Activated CD4-positive, alpha-beta T cell treated with anti-CD3 and anti-CD28 coated beads, Interleukin-2, amount 50 U/mL, for 16 hours (primary cell): ENCODE results near the gene UVRAG.
"Not testable (repeated sequence)": the region's sequence is repeated elsewhere in the genome, so short reads cannot be mapped to it uniquely, and the experiment has no call there.

Experiments
- DNase-seq: peaks from one replicate; pipeline ENCODE4 v3.0.0-alpha.2; 2020

Gene UVRAG

GRCh38 chr11:76035020-76035419 lies 220.0 kb downstream of the UVRAG start:
- no peak for DNase-seq

- DNase-seq, result no peak
These were observed 223.6 kb downstream of the UVRAG start for GRCh38 chr11:76038608-76039007.

DNA sequence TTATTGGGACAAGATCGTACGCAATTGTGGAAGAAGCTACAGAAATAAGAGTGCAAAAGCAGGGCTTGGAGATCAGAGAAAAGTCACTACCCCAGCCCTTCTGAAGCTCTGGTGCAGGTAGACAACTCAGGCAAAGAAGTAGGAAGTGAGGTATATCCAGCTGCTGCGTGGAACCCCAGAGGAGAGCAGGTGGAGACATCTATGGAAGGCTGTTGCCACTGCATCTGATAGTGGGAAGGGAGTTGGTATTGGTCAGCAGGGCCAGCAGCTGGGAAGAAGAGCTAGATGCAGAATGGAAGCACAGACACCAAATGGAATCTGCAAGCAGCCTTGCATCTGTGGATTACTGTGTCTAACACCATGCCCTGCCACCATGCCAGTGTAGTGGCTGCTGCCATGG lies 226.2 kb downstream of the UVRAG start:
- no peak for DNase-seq

GRCh38 chr11:76044750-76045320 lies 229.8 kb downstream of the UVRAG start:
- DNase-seq, result no peak

GRCh38 chr11:76047231-76047630 lies 232.2 kb downstream of the UVRAG start:
- DNase-seq, result no peak

GRCh38 chr11:76047766-76048165 lies 232.8 kb downstream of the UVRAG start:
- no peak for DNase-seq

DNA sequence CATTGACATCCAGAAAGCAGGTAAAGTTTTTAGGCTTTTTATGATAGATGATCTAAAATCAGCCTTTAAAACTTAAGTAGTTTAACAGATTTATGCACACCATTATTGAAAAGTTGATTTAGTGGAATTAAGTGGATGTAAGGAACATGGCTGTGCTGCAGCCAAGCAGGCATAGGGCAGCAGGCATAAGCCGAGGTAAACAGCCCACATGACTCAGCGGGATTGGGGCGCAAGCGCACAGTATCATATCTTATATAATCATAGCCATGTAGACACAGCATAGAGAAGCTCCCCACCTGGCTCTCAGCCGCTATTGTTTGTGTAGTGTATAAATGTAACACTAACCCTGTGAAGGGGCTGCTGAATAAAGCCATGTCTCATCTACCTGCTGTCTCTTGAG lies 233.8 kb downstream of the UVRAG start:
- DNase-seq, result no peak

- no peak for DNase-seq
These were observed 234.5 kb downstream of the UVRAG start for GRCh38 chr11:76049511-76049910.

DNA sequence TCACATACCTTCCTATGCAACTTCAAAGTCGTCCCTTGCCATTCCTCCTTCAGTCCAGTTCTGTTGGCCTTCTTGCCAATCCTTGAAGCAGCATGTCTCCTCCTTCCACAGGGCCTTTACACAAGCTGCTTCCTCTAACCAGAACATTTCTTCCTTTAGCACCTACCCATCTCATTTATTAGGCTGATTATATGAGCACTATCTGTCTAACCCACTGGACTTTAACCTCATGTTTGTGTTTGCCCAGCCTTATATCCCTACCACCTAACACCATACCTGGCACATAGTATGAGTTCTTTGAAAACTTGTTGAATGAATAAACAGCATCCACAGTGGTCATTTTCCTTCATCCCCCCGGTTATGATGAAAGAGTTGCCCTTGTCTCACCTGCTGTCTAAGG lies 236.9 kb downstream of the UVRAG start:
- no peak for DNase-seq

GRCh38 chr11:76054330-76054729 lies 239.3 kb downstream of the UVRAG start:
- no peak for DNase-seq

- DNase-seq, result no peak
These were observed 241.9 kb downstream of the UVRAG start for GRCh38 chr11:76056876-76057275.

DNA sequence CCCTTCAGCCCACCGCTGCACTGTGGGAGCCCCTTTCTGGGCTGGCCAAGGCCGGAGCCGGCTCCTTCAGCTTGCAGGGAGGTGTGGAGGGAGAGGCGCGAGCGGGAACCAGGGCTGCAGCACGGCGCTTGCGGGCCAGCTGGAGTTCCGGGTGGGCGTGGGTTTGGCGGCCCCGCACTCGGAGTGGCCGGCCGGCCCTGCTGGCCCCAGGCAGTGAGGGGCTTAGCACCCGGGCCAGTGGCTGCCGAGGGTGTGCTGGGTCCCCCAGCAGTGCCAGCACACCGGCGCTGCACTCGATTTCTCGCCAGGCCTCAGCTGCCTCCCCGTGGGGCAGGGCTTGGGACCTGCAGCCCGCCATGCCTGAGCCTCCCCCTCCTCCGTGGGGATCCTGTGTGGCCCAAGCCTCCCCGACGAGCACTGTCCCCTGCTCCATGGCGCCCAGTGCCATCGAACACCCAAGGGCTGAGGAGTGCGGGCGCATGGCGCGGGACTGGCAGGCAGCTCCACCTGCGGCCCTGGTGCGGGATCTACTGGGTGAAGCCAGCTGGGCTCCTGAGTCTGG lies 245.5 kb downstream of the UVRAG start:
- DNase-seq, result not testable (repeated sequence)

GRCh38 chr11:76062733-76063132 lies 247.7 kb downstream of the UVRAG start:
- no peak for DNase-seq

- no peak for DNase-seq
These were observed 249.2 kb downstream of the UVRAG start for GRCh38 chr11:76064192-76064591.

- DNase-seq, result no peak
These were observed 252.1 kb downstream of the UVRAG start for GRCh38 chr11:76067099-76067498.

DNA sequence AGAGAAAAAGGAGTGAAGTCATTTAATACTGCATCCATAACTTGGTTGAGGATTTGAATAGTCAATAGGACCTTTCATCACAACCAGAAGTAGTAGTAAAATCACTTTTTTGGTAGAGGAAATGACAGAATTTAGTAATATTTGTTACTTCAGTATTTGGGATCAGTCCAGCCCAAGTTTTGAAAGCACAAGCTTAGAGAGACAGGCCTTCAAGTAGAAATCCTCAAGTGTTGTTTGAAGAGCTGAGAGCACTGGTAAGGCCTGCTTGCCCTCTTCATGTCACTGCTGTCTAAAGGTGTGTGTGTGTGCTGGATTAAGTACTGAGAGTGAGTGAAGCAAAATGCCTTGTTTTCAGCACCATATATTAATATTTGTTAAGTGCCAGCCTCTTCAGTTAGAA lies 254.0 kb downstream of the UVRAG start:
- no peak for DNase-seq

DNA sequence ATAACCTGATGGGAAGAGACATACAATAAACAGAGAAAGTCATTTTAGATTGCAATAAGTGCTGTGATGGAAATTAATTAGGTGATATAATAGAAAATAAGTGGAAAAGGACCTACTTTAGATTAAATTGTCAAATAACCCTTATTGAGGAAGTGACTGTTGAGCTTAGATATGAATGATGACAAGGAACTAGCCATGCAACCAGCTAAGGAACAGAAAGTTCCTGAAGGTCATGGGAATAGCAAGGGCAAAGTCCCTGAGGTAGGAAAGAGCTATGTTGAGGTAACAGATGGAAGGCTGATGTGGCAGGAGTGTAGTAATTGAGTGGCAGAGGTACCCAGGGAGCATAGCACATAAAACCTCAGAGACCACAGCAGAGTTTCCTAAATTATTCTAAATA lies 256.1 kb downstream of the UVRAG start:
- no peak for DNase-seq

GRCh38 chr11:76073724-76074123 lies 258.7 kb downstream of the UVRAG start:
- no peak for DNase-seq

DNA sequence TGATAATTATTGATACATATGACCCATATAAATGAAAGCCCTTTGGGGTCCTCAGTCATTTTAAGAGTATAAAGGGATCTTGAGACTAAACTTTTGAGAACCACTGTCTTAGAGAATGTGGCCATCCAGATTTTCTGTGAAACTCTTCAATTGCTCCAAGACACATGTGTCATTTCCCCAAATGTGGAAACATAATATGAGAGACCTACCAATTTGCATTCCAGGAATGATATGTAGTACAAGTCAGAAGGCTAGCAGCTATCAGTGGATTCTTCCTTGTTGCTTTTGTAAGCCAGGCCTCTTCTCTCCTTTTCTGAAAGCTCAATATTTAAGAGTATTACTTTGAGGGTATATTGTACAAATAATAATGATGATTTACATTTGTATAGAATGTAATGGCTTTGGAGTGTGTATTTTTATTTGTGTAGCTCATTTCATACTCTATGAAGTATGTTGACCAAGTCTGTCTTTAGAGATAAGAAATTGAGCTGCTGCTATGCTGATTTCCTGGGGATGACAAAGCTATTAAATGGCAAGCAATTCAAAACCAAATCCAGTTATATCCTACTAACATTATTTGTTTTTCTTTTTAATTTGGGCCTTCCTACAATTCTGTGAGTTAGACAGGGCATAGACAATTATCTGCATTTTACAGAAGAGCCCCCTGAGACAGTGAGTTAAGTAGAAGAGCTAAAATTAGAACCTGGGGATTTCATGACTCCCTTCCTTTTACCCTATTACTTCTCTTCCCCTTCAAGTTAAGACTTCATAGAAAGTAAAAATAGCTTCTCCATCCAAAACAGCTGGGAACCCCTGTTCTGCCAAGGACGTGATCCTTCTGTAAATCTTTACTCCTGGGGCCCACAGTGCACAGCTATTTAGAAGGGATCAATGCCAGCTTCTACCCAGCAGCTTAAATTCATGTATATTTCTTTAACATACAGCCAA lies 259.4 kb downstream of the UVRAG start:
- no peak for DNase-seq

GRCh38 chr11:76075716-76076115 lies 260.7 kb downstream of the UVRAG start:
- no peak for DNase-seq

- DNase-seq, result not testable (repeated sequence)
These were observed 261.2 kb downstream of the UVRAG start for GRCh38 chr11:76076253-76076652.

DNA sequence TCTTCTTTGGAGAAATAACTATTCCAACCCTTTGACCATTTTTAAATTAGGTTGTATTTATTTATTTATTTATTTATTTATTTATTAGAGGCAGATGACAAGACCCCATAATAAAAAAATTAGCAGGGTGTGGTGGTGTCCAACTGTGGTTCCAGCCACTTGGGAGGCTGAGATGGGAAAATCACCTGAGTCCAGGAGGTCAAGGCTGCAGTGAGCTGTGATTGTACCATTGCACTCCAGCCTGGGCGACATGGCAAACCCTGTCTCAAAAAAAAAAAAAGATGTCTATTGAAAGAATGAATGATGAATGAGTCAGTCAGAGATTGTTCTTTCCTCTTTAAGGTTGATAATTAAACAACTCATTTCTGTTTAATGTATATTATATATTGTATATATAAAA lies 261.7 kb downstream of the UVRAG start:
- no peak for DNase-seq

- no peak for DNase-seq
These were observed 262.7 kb downstream of the UVRAG start for GRCh38 chr11:76077575-76078150.

- DNase-seq, result not testable (repeated sequence)
These were observed 266.1 kb downstream of the UVRAG start for GRCh38 chr11:76081084-76081483.
